GM12878 (cell line): ENCODE results near the gene LDLRAD4. TPM values are rescaled to one million over a fixed set of nuclear protein-coding genes. Genes with fewer than 3 reads are reported as not detected.

Experiments used
- ATAC-seq: fragments of 200-7000 bp; cut with Tn5 transposase; 3 replicates; pipeline ENCODE4 v1.9.1; 2020; ENCODE audit warnings: mild to moderate bottlenecking, moderate library complexity
- BruUV-seq: library from RNA; stranded (reverse); fragments of 400-500 nt; replicated peaks from 2 replicates; lab custom pipeline; 2021; lab: Mats Ljungman, UMichigan
- CTCF ChIA-PET: fragments of 300-600 bp; sonication (Branson Sonifier 250); formaldehyde crosslinking; extraction: SDS; loops from one replicate; lab custom pipeline; 2021; ENCODE audit warnings: inconsistent platforms; lab: Yijun Ruan, JAX
- POLR2A ChIA-PET: fragments of 350-600 bp; formaldehyde crosslinking; extraction: SDS; loops from one replicate; lab custom pipeline; 2021; ENCODE audit warnings: inconsistent platforms; lab: Charles Lee
- RAD21 ChIA-PET: fragments of 300-600 bp; sonication (Branson Sonifier 250); formaldehyde crosslinking; loops from one replicate; lab custom pipeline; 2023; ENCODE audit warnings: antibody characterized with exemption; ENCODE audit not compliant: unreplicated experiment; lab: Charles Lee
- SMC1A ChIA-PET: fragments of 300-600 bp; sonication (Branson Sonifier 250); formaldehyde crosslinking; loops from one replicate; lab custom pipeline; 2023; ENCODE audit not compliant: unreplicated experiment, uncharacterized antibody; lab: Charles Lee
- DNase-seq: peaks from one replicate; pipeline ENCODE4 v3.0.0-alpha.2; 2011; ENCODE audit warnings: low read depth, low spot score
- FAIRE-seq: peaks from 3 replicates; lab custom pipeline; 2011; peaks lifted over from hg19 to GRCh38; lab: Jason Lieb, UNC
- H2AFZ ChIP-seq: 2 replicates; pipeline ENCODE4 v1.6.0; 2011; ENCODE audit warnings: low read depth, low read length, control low read depth; ENCODE audit not compliant: control insufficient read depth
- H3K27ac ChIP-seq: 2 replicates; pipeline ENCODE4 v1.5.1; 2011; ENCODE audit warnings: control low read depth; ENCODE audit not compliant: control insufficient read depth, insufficient read depth
- H3K27me3 ChIP-seq, 2 experiments: replicated peaks in 1 of 2; 2 replicates each; pipeline versions ENCODE4 v1.6.0 to v1.6.1; 2011; ENCODE audit warnings: low read length in 1 of 2; ENCODE audit not compliant: control insufficient read depth in 2 of 2, insufficient read depth in 2 of 2
- H3K36me3 ChIP-seq, 2 experiments: 2 replicates each; pipeline ENCODE4 v1.5.1; 2011; ENCODE audit warnings: low read length in 1 of 2; ENCODE audit not compliant: control insufficient read depth in 2 of 2, insufficient read depth in 2 of 2
- H3K4me1 ChIP-seq: 2 replicates; pipeline ENCODE4 v1.6.1; 2011; ENCODE audit warnings: mild to moderate bottlenecking, low read length, moderate library complexity, mixed read lengths; ENCODE audit not compliant: control insufficient read depth, insufficient read depth
- H3K4me2 ChIP-seq: 2 replicates; pipeline ENCODE4 v1.6.0; 2011; ENCODE audit warnings: control low read depth; ENCODE audit not compliant: control insufficient read depth, insufficient read depth
- H3K4me3 ChIP-seq: fragments of 200-600 bp; sonication (generic); 2 replicates; pipeline ENCODE4 v1.5.1; 2016
- H3K79me2 ChIP-seq: 2 replicates; pipeline ENCODE4 v1.6.0; 2011; ENCODE audit warnings: low read length; ENCODE audit not compliant: control insufficient read depth, insufficient read depth
- H3K9ac ChIP-seq: 2 replicates; pipeline ENCODE4 v1.8.0; 2011; ENCODE audit warnings: low read length, control low read depth, mixed read lengths; ENCODE audit not compliant: control insufficient read depth, insufficient read depth
- H3K9me3 ChIP-seq: replicated peaks from 3 replicates; pipeline ENCODE4 v1.5.1; 2011; ENCODE audit warnings: mild to moderate bottlenecking, low read length; ENCODE audit not compliant: control insufficient read depth, insufficient read depth
- H4K20me1 ChIP-seq: 2 replicates; pipeline ENCODE4 v1.6.0; 2011; ENCODE audit not compliant: control insufficient read depth, insufficient read depth
- CBX5 ChIP-seq: sonication (generic); IDR thresholded peaks from 2 replicates; pipeline ENCODE4 v1.6.1; 2016; ENCODE audit warnings: low read depth, moderate library complexity, mild to moderate bottlenecking, inconsistent platforms
- FOXK2 ChIP-seq: fragments of 450-650 bp; IDR thresholded peaks from 2 replicates; pipeline ENCODE4 v1.6.1; 2017; ENCODE audit warnings: mild to moderate bottlenecking, moderate library complexity
- GATAD2B ChIP-seq: fragments of 450-650 bp; conservative IDR thresholded peaks from 2 replicates; pipeline ENCODE4 v1.6.1; 2017; ENCODE audit warnings: low read depth, mild to moderate bottlenecking, moderate library complexity
- IRF4 ChIP-seq: IDR thresholded peaks from 2 replicates; pipeline ENCODE4 v1.6.1; 2011; ENCODE audit warnings: low read depth, low read length
- JUNB ChIP-seq: IDR thresholded peaks from 2 replicates; pipeline ENCODE4 v1.6.1; 2016; ENCODE audit warnings: antibody characterized with exemption, mild to moderate bottlenecking
- KAT2A ChIP-seq: conservative IDR thresholded peaks from 2 replicates; pipeline ENCODE4 v1.6.1; 2011; ENCODE audit warnings: low read depth, low read length; ENCODE audit not compliant: control insufficient read depth
- PAX5 ChIP-seq: IDR thresholded peaks from 2 replicates; pipeline ENCODE4 v1.6.1; 2011; ENCODE audit warnings: low read depth, low read length, borderline replicate concordance
- RFX5 ChIP-seq: IDR thresholded peaks from 2 replicates; pipeline ENCODE4 v1.6.1; 2011; ENCODE audit warnings: low read depth, low read length, improper control_type of control experiment
- SP1 ChIP-seq: IDR thresholded peaks from one replicate; pipeline ENCODE4 v1.6.1; 2011; ENCODE audit warnings: low read depth, low read length
- ZSCAN29 ChIP-seq: fragments of 450-650 bp; IDR thresholded peaks from 2 replicates; pipeline ENCODE4 v1.6.1; 2017; ENCODE audit warnings: mild to moderate bottlenecking, moderate library complexity
- WGBS: methylation state at CpG from one replicate; pipeline ENCODE4 v1.1.6; 2016; ENCODE audit warnings: low lambda C conversion rate; ENCODE audit not compliant: insufficient replicate concordance, insufficient coverage; ENCODE audit errors: missing lambda C conversion rate; 5-methylcytosine and 5-hydroxymethylcytosine counted together
- in situ Hi-C: fragments of 300-500 bp; cut with MboI; formaldehyde crosslinking; loops from 9 replicates; pipeline ENCODE4 v1.14.3; 2018; ENCODE audit warnings: mixed read lengths
- intact Hi-C: fragments of 100-400 bp; cut with micrococcal nuclease; formaldehyde crosslinking; loops from one replicate; pipeline ENCODE4 v1.14.2; 2022; ENCODE audit not compliant: unreplicated experiment
- polyA plus RNA-seq, 11 experiments: library from polyadenylated mRNA; depleted of rRNA in 4 of 11; unstranded in 6 of 11; stranded (reverse) in 5 of 11; fragments of >200 nt; fragmentation: Nextera tagmentation in 4 of 11; fragmentation: Illumina TruSeq in 1 of 11; extraction: Ambion mirVana in 4 of 11; extraction: Trizol in 1 of 11; gene quantifications; 1 replicate in 1 of 11; 2 replicates in 10 of 11; pipeline versions ENCODE4 v1.2.1 to v1.2.3, GENCODE V29; 2011 to 2016; ENCODE audit warnings: inconsistent platforms in 2 of 11, missing spikeins in 2 of 11, low read depth in 1 of 11
- total RNA-seq, 4 experiments: library from RNA; depleted of rRNA in 3 of 4; stranded (reverse); fragments of >200 nt in 3 of 4; fragmentation: Illumina TruSeq in 1 of 4; extraction: Trizol in 1 of 4; gene quantifications; 2 replicates each; pipeline versions ENCODE4 v1.2.1 to v1.2.3, GENCODE V29; 2013 to 2021
- TF ChIP-seq, protein P1 (sequence below): fragments of 450-650 bp; IDR thresholded peaks from 2 replicates; pipeline ENCODE4 v1.6.1; 2017; ENCODE audit warnings: mild to moderate bottlenecking, moderate library complexity
- TF ChIP-seq, protein P2 (sequence below): IDR thresholded peaks from 2 replicates; pipeline ENCODE4 v1.6.1; 2011; ENCODE audit warnings: low read depth, low read length, improper control_type of control experiment, borderline replicate concordance
- TF ChIP-seq, protein P3 (sequence below): IDR thresholded peaks from 2 replicates; pipeline ENCODE4 v1.6.1; 2012; ENCODE audit warnings: improper control_type of control experiment, low read depth, low read length; ENCODE audit not compliant: insufficient replicate concordance
- TF ChIP-seq, protein P4 (sequence below): IDR thresholded peaks from 2 replicates; pipeline ENCODE4 v1.6.1; 2012; ENCODE audit warnings: low read length, inconsistent platforms

Gene LDLRAD4
- total and polyA plus RNA-seq, 10 of the 15 experiments (the other 5 are each of a cell fraction or from before 2014, with no cell fraction given): 2.7 to 16.8 (median 11.2) TPM

DNA sequence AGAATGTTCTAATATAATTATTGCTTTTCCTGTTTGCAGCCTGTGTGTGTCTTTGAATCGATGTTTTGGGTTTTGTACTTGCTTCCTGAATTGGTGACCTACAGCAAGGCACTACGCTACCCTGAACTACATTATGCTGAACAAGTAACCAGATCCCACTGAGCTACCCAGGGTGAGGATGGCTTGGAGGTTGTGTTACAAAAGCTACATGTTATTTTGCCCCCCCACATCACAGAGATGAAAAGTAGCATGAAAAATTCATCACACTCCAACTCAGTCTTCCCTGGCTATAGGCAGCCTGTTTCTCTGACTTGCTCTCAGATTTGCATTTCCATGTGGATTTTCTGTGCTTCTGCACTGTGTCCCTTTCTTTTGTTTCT lies 162.1 kb downstream of the LDLRAD4 start:
- Histone ChIP-seq H3K9ac (no peak overlapping the region), H4K20me1 (no peaks in the 10 kb centered on the region), H3K4me3 (no peak overlapping the region), H3K4me1 (peaks cover 16% of the 10 kb centered on the region), H3K4me2 (no peak overlapping the region), H3K27me3 (no peaks in the 10 kb centered on the region; a peak in 1 of 4 replicates), H3K27ac (no peak overlapping the region), H3K9me3 (no peaks in the 10 kb centered on the region), H2AFZ (no peak overlapping the region), H3K79me2 (no peaks in the 10 kb centered on the region), H3K36me3 (no peaks in the 10 kb centered on the region)
- FAIRE-seq: no peak
- CTCF ChIA-PET: no interaction called here
- POLR2A ChIA-PET: no interaction called here
- SMC1A ChIA-PET: interaction anchor here (1.2 kb wide), 1 partner anchor 92 kb away, joined by 3 read pairs; no protein-coding TSS in a partner anchor
- ATAC-seq: no peak
- RAD21 ChIA-PET: no interaction called here
- intact Hi-C loops: loop anchor here (10.0 kb wide), 1 partner anchor 56 kb away; no protein-coding TSS in a partner anchor
- WGBS: 65% methylated on average over 2 of the region's 2 CpGs
- no TSS peak for BruUV-seq
- DNase-seq: no peak
- in situ Hi-C loops: no loop called here
- TF ChIP-seq, protein P1, sequence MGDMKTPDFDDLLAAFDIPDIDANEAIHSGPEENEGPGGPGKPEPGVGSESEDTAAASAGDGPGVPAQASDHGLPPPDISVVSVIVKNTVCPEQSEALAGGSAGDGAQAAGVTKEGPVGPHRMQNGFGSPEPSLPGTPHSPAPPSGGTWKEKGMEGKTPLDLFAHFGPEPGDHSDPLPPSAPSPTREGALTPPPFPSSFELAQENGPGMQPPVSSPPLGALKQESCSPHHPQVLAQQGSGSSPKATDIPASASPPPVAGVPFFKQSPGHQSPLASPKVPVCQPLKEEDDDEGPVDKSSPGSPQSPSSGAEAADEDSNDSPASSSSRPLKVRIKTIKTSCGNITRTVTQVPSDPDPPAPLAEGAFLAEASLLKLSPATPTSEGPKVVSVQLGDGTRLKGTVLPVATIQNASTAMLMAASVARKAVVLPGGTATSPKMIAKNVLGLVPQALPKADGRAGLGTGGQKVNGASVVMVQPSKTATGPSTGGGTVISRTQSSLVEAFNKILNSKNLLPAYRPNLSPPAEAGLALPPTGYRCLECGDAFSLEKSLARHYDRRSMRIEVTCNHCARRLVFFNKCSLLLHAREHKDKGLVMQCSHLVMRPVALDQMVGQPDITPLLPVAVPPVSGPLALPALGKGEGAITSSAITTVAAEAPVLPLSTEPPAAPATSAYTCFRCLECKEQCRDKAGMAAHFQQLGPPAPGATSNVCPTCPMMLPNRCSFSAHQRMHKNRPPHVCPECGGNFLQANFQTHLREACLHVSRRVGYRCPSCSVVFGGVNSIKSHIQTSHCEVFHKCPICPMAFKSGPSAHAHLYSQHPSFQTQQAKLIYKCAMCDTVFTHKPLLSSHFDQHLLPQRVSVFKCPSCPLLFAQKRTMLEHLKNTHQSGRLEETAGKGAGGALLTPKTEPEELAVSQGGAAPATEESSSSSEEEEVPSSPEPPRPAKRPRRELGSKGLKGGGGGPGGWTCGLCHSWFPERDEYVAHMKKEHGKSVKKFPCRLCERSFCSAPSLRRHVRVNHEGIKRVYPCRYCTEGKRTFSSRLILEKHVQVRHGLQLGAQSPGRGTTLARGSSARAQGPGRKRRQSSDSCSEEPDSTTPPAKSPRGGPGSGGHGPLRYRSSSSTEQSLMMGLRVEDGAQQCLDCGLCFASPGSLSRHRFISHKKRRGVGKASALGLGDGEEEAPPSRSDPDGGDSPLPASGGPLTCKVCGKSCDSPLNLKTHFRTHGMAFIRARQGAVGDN: no peak
- TF ChIP-seq ZSCAN29: no peak
- TF ChIP-seq, protein P2, sequence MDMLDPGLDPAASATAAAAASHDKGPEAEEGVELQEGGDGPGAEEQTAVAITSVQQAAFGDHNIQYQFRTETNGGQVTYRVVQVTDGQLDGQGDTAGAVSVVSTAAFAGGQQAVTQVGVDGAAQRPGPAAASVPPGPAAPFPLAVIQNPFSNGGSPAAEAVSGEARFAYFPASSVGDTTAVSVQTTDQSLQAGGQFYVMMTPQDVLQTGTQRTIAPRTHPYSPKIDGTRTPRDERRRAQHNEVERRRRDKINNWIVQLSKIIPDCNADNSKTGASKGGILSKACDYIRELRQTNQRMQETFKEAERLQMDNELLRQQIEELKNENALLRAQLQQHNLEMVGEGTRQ: no peak
- TF ChIP-seq JUNB: no peak
- no peak for TF ChIP-seq GATAD2B
- TF ChIP-seq, protein P3, sequence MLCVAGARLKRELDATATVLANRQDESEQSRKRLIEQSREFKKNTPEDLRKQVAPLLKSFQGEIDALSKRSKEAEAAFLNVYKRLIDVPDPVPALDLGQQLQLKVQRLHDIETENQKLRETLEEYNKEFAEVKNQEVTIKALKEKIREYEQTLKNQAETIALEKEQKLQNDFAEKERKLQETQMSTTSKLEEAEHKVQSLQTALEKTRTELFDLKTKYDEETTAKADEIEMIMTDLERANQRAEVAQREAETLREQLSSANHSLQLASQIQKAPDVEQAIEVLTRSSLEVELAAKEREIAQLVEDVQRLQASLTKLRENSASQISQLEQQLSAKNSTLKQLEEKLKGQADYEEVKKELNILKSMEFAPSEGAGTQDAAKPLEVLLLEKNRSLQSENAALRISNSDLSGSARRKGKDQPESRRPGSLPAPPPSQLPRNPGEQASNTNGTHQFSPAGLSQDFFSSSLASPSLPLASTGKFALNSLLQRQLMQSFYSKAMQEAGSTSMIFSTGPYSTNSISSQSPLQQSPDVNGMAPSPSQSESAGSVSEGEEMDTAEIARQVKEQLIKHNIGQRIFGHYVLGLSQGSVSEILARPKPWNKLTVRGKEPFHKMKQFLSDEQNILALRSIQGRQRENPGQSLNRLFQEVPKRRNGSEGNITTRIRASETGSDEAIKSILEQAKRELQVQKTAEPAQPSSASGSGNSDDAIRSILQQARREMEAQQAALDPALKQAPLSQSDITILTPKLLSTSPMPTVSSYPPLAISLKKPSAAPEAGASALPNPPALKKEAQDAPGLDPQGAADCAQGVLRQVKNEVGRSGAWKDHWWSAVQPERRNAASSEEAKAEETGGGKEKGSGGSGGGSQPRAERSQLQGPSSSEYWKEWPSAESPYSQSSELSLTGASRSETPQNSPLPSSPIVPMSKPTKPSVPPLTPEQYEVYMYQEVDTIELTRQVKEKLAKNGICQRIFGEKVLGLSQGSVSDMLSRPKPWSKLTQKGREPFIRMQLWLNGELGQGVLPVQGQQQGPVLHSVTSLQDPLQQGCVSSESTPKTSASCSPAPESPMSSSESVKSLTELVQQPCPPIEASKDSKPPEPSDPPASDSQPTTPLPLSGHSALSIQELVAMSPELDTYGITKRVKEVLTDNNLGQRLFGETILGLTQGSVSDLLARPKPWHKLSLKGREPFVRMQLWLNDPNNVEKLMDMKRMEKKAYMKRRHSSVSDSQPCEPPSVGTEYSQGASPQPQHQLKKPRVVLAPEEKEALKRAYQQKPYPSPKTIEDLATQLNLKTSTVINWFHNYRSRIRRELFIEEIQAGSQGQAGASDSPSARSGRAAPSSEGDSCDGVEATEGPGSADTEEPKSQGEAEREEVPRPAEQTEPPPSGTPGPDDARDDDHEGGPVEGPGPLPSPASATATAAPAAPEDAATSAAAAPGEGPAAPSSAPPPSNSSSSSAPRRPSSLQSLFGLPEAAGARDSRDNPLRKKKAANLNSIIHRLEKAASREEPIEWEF: no peak
- no peak for TF ChIP-seq CBX5
- TF ChIP-seq FOXK2: no peak
- TF ChIP-seq PAX5: no peak
- TF ChIP-seq, protein P4, sequence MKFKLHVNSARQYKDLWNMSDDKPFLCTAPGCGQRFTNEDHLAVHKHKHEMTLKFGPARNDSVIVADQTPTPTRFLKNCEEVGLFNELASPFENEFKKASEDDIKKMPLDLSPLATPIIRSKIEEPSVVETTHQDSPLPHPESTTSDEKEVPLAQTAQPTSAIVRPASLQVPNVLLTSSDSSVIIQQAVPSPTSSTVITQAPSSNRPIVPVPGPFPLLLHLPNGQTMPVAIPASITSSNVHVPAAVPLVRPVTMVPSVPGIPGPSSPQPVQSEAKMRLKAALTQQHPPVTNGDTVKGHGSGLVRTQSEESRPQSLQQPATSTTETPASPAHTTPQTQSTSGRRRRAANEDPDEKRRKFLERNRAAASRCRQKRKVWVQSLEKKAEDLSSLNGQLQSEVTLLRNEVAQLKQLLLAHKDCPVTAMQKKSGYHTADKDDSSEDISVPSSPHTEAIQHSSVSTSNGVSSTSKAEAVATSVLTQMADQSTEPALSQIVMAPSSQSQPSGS: no peak
- TF ChIP-seq RFX5: no peak
- no peak for TF ChIP-seq IRF4
- TF ChIP-seq KAT2A: no peak
- TF ChIP-seq SP1: no peak
